ENCODE measurements around the gene ARVCF.

DNA sequence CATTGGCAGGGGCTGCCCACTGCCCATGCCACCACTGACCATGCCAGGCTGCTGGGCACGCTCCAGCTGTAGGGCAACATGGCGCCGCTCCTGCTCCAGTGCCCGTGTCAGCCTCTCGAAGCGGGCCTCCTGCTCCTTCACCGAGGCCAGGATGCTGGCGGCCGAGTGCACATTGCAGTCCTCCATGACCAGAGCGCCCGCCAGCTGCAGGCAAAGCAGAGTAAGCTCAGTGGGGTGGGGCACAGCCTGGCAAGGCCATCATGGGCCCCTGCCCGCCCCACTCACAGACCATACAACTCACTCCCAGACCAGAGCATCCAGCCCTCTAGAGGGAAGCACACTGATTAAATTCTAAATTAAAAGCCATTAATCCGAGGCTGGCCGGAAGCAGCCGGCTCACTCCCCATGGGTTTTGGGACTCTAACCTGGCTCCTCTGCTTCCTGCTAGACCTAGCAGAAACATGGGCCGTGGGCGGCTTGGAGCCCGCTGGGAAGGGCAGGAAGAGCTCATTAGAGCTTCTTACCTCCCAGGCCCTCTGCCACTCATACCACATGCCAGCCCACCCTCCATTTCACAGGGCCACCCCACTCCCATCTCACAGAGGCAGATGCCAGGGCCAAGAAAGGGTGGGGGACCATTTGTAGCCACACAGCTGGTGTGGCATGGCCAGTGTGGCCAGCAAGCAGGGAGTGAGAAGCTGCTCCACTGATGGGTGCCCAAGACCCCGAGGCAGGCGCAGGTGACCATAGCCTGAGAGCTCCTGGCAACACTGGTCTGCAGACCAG lies 25.8 kb downstream of the ARVCF start:
- TF ChIP-seq EZH2 (IDR thresholded peaks at IDR 0.05; ENCODE audit: insufficient read depth, poor library complexity, severe bottlenecking) (no peak), EZH2phosphoT487 (IDR thresholded peaks at IDR 0.05; ENCODE audit: insufficient read depth, low read depth) (no peak)
